ENCODE measurements around the gene BNIP3.
"Not testable (repeated sequence)": the region's sequence is repeated elsewhere in the genome, so short reads cannot be mapped to it uniquely, and the experiment has no call there.

BNIP3 gene

DNA sequence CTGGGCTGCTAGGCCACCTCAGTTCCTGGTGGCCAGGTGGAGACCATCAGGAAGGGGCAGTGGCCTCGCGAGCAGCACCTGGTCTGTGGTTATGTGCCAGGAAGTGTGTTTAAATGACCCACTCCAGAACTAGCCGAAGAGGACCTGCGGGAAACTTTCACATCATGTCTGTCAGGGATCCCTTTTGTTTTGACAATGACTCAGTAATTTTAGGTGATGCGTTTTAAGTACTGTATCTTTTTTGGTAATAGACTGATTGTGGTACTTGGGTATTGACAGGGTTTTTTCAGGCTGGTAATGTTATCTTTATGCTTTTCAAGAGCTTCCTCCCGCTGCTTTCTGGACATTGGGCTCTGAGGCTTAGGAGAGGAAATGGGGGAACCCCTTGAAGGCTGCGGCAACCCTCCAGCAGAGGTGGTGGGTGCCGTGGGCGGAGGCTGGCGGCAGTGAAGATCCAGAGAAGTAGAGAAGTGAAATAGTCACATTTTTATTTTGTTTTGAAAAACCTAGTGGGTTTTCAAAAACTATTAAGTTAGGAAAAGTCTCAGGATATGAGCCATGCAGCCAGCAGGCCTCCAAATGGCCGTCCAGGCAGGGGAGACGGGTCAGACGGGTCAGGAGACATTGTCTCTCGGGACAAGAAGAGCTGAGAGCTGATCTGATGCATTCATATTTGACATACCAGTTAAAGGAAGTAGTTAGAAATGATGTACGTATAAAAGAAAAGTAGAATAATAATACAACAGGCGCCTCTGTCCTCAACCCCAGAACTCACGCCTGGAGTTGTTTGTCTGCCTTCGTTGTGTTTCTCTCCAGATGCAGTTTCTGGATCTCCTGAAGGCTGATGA is 53.3 kb downstream of the BNIP3 start:
- no peak for DNase-seq

- DNase-seq: no peak
Measured at GRCh38 chr10:131926743-131927595, 54.8 kb downstream of the BNIP3 start.

DNA sequence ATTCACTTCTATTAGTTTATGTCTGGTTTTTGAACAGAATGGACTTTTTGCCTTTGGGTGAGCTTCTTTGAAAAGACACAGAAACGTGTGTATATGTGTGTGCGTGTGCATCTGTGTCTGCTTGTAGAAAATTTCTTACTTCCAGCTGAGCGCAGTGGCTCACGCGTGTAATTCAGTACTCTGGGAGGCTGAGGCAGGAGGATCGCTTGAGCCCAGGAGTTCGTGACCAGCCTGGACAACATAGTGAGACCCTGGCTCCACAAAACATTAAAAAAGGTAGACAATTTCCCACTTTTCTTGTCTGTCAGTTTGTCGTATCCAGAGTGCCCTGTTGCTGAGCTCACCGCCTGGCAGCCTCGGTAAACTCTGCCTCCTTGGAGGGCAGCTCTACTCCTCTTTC is 55.5 kb downstream of the BNIP3 start:
- no peak for DNase-seq

DNA sequence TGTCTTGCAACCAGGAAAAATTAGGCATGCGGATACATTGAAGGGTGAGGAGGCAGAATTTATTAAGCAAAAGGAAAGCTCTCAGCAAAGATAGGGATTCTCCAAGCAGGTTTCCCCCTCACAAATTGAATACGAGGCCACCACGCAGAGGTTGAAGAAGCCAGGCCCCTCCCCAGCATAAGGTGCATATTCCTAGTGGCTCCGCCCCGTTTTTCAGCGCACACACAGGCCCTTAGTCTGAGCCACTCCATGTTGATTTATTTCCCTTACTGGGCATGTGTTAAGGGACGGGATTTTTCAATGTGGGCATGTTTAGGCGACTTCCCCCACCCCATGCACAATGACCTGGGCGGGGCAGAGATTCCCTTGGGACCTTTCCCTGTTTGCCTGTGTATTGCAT is 56.0 kb downstream of the BNIP3 start:
- no peak for DNase-seq

GRCh38 chr10:131925011-131925649 is 56.6 kb downstream of the BNIP3 start:
- no peak for DNase-seq

DNA sequence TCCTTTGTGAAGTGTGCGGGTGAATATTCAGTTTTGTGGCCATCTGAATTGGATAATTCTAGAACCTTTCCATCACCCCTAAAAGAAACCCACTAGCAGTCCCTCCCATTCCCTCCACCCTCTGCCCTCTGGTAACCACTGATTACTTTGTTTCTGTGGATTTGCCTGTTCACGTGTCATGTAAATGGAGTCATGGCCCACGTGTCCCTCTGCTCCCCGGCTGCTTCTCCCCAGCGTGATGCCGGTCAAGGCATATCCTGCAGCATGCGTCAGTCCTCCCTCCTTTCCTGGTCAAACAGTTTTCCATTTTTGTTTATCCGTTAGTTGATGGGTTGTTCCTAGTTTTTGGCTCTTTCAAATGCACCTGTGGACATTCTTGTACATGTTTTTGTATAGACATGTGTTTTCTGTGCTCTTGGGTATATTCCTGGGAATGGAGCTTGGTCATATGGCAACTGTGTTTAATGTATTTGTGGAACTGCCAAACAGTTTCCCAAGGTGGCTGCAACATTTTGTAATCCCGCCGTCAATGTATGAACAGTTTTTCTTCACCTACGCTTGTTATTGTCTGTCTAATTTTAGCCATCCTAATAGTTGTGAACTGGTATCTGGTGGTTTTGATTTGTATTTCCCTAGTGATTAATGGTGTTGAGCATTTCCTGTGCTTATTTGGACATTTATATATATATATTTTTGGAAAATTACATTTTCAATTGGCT is 58.5 kb downstream of the BNIP3 start:
- DNase-seq: no peak

GRCh38 chr10:131921184-131921583 is 60.5 kb downstream of the BNIP3 start:
- DNase-seq: no peak

DNA sequence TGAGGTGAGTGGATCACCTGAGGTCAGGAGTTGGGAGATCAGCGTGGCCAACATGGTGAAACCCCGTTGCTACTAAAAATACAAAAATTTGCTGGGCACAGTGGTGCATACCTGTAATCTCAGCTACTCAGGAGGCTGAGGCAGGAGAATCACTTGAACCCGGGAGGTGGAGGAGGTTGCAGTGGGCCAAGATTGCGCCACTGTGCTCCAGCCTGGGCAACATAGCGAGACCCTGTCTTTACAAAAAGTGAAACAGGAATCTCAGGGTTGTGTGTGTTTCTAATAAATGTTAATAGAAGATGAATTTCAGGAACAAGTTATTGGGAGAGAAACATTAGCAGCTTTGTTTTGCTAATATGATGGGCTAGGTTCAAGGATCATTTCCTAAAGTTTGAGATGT is 61.0 kb downstream of the BNIP3 start:
- no peak for DNase-seq

GRCh38 chr10:131920151-131920550 is 61.6 kb downstream of the BNIP3 start:
- DNase-seq: no peak

DNA sequence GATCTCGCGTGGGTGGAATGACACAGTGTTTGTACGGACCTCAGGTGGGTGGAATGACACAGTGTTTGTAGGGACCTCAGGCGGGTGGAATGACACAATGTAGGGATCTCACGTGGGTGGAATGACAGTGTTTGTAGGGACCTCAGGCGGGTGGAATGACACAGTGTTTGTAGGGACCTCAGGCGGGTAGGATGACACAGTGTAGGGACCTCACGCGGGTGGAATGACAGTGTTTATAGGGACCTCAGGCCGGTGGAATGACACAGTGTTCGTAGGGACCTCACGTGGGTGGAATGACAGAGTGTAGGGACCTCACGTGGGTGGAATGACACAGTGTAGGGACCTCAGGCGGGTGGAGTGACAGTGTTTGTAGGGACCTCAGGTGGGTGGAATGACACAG is 62.3 kb downstream of the BNIP3 start:
- not testable (repeated sequence) for DNase-seq
